ENCODE results near the gene CST4.
"Not testable (repeated sequence)": the region's sequence is repeated elsewhere in the genome, so short reads cannot be mapped to it uniquely, and the experiment has no call there.

CST4 gene

DNA sequence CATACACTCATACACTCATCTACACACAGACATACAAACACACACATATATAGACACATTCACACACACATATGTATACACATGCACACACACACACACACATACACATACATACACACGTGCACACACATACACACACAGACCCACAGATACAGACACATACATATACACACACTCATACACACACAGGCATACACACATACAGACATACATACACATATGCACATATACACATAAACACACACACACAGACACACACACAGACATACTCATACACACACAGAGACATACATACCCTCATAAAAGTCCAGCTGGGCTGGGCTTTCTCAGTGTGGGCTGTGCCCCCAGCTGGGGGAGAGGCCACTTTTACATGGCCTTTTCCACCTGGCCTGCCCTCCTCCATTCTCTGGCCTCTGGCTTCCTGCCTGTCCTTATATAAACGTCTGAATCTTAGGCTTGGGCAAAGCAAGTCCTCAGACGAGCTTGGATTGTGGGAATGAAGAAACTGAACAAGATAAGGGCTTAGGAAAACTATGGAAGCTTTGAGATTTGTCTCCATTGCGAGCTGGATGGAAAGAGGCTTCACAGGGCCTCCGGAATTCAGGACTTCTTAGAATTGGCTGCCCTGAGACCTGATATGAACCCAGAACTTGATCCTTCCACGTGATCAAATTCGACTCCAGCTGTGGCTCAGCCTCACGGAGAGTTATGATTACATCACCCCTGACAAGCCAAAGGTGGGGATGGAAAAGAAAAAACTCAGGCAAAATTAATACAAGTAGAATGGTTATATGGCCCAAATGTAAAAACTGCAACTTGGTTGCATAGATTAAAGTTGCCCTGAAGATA is 28.6 kb downstream of the CST4 start:
- peak; percentile 31 for DNase-seq

DNA sequence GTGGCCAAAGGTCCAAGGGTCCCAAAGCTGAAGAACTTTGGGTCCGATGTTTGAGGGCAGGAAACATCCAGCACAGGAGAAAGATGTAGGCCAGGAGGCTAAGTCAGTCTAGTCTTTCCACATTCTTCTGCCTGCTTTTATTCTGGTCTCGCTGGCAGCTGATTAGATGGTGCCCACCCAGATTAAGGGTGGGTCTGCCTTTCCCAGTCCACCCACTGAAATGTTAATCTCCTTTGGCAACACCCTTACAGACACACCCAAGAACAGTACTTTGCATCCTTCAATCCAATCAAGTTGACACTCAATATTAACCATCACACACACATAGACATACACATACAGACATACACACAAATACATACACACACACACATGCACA is 29.2 kb downstream of the CST4 start:
- DNase-seq, result not testable (repeated sequence)

DNA sequence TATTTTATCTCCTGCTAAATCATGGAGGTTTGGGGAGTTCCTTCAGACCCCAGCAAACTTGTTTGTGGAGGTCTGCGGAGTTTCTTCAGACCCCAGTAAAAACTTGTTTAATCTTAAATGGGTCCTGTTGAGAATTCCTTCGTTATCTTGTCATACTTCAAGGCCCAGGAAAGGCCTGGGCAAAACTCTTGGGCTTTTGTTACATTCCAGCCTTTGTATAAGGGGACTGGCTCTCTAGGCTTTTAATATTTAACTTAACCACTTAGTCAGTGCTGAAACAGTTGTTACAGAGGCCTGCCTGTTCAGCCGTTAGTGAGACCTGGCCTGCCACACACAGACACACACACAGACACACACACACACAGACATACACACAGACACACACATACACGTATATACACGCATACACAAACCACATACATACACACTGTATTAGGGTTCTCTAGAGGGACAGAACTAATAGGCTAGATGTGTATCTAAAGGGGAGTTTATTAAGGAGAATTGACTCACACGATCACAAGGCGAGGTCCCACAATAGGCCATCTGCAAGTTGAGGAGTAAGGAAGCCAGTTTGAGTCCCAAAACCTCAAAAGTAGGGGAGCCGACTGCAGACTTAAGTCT is 29.7 kb downstream of the CST4 start:
- no peak for DNase-seq

DNA sequence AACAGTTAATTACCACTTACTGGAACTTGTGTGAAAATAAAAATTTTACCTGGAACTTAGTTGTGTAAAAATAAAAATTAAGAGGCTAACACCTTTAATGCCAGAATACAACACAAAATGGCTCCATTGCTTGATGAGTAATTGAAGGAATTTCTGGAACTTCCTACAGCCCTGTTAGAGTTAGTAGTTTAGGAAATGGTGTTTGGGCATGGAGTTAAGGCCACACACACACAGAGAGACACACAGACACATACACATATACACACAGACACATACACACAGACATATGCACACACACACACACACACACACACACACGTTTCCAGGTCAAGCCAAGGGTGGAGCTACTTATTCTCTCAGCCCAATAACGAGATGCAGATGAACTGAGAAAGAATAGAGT is 30.5 kb downstream of the CST4 start:
- DNase-seq, result no peak

DNA sequence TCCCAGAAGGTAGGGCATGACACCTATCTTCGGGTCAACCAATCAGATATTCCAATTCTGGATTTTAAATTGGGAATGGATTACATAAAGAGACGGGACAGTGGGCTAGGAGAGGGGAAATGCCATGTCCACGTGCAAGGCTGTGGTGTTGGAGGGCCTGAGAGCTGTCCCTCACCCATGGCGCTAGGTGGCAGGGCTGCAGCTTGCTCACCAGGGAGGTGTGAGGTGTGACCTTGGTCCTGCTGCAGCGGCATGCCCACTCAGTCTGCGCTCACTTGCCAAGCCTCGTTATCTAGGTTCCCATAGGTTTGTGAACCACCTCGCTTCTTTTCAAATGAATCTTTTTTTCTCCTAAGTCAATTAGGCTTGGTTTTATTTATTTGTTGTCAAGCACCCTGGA is 31.6 kb downstream of the CST4 start:
- no peak for DNase-seq

DNA sequence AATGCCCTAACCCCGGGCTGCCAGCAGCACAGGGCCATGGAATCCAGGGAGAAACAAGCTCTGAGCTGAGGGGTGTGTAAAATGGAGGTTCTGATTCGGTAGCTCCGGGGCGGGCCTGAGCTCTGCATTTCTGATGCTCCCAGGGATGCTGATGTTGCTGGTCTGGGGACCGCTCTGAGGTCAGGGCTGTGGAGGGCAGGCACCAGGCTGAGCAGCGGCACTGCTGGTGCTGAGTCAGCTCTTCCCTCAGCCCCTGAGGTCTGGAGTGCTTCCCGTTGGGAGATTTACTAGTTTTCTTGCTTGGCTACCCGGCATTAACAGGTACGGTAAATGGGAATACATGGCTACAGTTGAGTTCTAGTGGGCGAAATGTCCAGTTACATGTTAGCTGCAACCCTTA is 32.5 kb downstream of the CST4 start:
- DNase-seq, result no peak

DNA sequence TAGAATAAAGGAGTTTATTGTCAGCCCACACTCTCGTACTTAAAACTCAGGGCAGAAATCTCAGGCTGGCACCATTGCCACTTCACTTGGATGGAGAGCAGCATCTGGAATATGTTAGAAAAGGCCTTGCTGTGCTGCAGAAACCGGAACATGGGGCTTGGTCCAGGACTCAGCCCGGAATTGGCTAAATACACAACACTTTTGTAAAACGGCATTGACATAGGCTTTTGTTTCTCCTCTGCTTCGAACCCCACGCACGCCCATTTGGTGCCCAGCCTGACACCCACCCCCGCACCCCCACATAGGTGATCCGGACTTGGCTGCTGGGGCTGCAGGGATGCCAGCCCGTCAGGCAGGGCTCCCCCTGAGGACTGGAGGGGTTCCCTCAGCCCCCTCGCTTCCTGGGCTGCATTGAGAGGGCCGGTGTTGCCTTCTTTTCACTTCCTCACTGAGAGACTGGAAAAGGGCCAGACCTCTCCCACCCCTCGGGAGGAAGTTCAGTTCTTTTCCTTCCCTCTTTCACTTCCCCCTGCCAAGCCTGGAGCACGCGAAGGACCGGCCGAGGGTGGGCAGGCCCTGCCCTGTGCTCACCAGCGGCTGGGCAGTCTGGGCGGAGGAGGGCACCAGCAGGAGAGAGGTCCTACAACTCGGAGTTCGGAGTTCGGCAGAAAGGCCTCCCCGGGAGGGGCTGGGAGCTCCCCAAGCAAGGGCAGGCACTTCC is 33.2 kb downstream of the CST4 start:
- no peak for DNase-seq

DNA sequence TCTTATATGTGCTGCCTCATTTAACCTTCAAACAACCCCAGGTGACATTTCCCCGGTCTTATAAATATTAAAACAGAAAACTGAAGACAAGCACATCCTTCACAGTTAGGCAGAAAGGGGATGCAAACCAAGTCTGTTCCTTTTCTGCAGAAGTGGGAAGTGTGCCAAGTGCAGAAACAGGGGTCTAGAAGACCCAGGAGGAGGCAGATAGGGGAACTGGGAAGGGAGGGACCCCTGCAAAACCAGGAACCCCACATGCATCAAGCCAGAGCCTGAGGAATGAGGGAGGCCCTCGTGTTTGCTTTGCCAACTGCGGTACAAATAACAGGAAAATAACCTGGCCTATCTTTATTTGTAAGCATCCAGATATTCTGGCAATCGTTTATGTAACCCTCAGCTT is 34.1 kb downstream of the CST4 start:
- DNase-seq, result no peak

DNA sequence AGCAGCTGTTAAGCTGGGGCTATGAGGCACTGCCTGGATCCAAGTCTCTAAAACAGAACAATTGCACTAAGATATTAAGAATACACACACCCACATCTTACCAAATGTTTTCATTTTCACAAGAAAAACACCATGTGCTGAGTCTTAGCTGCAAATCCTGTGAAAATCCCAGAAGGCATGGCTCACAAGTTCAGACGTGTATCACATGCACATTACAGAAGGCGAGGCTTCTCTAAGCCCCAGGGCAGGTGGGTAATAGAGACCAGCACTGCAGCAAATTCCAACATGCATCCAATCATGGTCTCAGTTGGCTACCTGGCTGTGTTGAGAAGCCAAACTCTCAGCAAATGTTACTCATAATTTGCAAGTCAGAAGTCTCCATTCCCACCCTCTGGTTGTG is 34.8 kb downstream of the CST4 start:
- no peak for DNase-seq

DNA sequence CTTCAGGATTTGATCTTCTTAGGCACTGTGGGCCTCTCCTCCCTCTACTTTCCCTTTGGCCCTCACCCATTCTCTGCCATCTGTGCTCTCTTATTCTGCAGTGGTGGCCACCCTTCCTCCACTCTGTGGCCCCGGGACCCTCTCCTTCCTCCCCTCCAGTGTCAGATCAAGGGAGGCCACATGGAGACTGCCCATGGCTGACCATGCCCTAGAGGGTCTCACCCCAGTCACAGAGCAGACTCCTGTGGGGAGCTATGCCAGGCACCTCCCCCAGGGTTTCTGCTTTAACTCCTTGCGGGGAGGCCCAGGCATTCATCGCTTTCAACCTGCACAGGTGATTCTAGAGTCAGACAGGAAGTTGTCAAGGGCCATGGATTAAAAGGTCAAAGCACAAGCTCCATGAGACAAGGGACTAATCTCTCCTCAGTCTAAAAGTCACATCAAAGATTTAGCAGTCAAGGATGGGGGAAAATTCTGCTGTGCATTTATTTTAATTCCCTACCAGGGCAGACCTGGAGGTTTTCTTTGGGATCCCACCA is 35.4 kb downstream of the CST4 start:
- no peak for DNase-seq

DNA sequence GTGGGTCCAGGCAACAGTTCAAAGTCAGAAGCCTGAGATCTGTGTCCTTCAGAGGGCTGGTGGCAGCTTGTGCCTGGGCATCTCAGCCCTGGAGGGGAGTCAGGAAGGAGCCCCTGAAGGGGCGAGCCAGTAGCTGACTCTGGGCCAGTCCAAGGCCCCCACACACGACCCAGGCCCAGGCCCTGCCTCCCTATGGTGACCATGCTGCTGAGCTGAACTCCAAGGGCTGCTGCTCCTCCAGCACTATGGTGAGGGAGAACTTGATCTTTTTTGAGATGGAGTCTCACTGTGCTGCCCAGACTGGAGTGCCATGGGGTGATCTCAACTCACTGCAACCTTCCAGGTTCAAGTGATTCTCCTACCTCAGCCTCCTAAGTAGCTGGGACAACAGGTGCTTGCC is 35.9 kb downstream of the CST4 start:
- DNase-seq, result no peak

DNA sequence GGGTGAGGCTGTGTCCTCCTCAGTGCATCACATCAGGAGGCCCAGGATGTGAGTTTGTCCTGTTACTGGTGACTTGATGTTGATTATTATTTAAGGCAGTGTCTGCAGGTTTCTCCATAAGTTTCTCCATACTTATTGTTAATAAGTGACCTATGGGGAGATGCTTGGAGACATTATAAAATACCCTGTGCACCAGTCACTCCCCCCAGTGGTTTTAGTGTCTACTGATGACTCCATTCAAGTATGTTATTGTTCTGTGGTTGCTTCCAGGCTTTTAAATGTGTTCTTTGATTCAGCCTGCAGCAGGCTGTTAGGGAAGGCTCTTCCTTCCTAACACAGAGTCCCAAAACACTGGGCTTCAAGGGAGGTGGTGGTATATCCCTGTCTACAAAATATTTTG is 36.5 kb downstream of the CST4 start:
- DNase-seq, result no peak

DNA sequence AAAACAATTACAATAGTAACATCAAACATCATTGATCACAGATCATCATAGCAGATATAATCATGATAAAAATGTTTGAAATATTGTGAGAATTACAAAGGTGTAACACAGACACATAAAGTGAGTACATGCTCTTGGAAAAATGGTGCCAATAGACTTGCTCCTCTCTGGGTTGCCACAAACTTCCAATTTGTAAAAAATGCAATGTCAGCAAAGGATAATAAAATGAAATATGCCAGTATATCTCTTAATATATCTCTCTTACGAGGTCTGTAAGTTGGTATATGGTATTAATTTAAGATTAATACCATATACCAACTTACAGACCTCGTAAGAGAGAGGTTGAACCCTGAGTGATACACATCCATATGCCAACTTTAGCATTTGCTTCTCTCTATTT is 37.7 kb downstream of the CST4 start:
- no peak for DNase-seq

DNA sequence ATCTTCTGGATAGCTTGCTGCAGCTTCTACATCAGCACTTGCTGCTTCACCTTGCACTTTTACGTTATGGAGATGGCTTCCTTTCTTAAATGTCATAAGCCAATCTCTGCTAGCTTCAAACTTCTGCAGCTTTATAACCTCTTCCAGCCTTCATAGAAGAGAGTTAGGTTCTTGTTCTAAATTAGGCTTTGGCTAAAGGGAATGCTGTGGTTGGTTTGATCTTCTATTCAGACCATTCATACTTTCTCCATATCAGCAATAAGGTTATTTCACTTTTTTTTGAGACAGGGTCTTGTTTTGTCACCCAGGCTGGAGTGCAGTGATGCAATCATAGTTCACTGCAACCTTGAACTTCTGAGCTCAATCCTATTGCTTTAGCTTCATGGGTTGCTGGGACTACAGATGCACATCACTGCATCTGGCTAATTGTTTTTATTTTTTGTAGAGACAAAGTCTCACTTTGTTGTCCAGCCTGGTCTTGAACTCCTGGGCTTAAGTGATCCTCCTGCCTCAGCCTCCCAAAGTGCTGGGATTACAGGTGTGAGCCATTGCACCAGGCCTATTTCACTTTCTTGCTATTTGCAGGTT is 38.9 kb downstream of the CST4 start:
- DNase-seq, result no peak

DNA sequence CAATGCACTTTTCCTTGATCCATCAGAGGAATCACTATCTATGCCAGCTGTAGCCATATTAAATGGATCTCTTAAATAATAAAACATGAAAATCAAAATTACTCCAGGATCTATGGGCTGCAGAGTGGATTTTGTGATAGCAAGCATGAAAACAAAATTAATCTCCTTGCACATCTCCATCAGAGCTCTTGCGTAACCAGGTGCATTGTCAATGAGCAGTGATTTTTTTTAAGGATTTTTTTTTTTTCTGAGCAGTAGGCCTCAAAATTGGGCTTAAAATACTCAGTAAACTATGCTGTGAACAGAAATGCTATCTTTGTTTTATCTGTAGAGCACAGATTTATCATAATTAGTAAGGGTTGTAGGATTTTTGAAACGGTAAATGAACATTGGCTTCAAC is 39.6 kb downstream of the CST4 start:
- no peak for DNase-seq

DNA sequence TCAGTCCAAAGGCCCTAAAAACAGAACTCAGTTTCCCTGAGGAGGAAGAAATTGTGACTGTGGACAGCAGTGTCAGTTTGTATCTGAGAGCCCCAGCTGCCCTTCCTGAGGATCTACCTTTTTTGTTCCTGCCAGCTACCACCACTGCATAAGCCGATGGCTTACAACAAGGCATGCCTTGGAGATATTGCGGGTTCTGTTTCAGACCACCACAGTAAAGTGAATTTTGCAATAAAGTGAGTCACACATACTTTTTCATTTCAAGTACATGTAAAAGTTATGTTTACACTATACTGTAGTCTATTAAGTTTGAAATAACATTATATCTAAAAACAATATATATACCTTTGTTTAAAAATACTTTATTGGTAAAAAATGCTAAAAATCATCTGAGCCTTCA is 41.5 kb downstream of the CST4 start:
- DNase-seq, result no peak

DNA sequence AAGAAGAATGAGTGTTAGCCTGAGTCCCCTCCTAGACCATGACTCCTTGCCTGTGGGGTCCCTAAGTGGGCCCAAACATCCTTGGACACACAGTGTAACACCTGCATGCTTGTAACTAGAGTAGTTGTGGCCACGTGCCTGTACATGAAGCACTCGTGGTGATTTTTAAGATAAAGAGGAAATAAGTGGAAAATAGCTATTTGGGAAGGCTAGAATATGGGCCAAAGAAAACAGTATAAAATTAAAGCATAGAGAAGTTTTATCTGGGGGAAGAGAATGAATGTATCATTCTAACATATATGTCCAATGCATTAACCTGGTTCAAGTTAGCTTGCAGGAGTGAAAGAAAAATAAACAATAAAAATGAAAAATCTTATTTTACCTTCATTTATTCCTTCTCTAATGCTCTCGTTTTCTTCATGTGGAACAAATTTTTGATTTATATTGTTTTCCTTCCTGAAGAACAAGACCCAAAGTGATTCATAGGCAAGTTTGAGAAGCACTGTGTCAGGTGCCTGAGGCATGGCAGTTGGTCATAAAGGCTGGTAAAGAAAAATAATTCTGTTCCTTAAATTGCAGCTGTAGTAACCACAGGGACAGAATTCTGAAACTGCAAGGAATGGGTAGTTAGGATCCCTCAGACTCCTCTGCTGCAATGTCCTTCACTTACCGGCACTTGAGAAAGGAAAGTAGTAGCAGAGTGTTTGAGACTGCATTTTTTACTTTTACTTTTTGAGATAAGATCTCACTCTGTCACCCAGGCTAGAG is 42.5 kb downstream of the CST4 start:
- DNase-seq, result no peak

DNA sequence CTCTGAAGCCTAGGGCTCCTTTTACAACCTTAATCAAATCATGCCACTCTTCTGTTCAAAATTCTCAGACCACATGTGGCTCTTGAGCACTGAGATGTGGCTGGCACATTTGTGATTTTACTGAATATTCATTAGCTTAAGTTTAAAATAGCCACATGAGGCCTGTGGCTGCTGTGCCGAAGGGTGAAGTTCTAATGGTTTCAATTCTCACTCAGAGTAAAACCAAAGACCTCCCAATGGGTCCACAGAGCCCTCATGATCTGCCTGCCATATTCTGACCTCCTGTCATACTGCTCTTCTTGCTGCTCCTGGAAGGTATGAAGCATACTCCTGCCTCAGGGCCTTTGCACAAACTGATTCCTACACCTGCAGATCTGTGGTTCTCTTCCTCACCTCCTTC is 43.3 kb downstream of the CST4 start:
- no peak for DNase-seq

DNA sequence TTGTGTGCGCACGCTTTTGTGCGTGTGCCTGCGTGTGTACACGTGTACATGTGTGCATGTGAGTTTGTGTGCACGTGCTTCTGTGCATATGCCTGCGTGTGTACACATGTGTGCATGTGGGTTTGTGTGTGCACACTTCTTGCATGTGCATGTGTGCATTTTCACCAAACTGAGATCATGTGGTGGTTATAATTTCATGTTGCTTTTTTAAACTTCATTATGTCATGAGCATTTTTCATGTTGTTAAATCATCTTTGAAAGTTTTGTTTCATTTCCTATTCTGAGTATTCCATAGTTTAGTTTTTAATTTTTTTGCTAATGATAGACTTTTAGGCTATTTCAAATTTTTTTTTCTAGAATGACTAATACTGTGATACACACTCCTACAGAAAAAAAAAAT is 44.7 kb downstream of the CST4 start:
- DNase-seq, result no peak

DNA sequence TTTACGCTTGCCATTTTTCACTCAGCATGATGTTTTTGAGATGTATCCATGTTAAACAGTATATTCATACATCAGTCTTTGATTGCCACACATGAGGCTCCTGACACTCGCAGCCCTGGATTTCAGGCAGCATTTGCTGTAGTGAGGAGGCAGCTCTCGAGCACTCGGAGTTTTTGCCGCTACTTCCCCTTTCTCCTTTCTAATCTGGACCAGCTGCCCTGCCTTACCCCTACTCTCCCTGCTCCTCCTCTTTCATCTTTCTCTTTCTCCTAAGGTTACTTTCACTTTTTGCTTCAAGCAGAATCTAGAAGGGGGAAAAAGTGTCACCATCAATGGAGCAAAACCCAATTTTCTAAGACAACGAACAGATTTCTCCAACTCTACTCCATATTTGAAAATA is 45.2 kb downstream of the CST4 start:
- no peak for DNase-seq

DNA sequence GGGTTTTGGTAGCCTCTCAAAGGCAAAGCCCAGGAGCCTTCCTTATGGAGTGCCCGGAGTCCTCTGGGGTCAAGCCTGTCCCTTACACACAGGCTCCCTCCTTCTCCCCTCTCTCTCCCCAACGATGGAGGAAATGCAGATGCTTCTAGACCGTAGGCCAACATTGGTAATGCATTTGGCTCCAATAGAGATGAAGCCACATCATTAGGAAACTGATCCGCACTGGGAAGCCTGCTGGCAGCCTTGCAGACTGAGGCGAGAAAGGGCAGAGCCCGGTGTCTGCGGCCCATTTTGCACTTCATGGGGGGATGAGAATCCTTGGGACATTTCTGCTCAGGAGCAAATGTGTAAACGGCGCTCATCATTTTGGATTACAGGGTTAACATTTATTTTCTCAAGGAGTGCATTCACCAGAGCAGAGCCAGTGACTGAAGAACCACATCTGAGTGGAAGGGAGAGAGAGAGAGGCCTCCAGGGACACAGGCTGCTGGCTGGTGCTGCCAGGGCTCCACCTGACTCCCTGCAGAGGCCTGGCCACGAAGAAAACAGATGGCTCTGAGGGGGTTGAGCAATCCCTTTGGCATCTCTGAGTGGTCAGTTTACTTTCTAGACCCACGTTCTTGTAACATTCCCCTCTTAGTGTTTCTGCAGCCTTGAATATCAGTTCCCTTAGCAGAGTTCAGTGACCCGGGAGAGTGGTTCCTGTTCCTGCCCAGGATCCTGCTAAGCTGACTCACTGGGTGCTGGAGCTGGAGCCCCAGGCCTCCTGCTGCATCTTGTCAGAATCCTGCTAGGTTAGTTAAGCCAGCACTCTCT is 46.7 kb downstream of the CST4 start:
- peak; percentile 27 for DNase-seq
